ENCODE measurements around the gene PTPRD. TPM values are rescaled to one million over a fixed set of nuclear protein-coding genes. Genes with fewer than 3 reads are reported as not detected.

Gene PTPRD
- total and polyA plus RNA-seq, 9 of the 15 experiments (the other 6 are each of a cell fraction or from before 2014, with no cell fraction given), result 0.11 TPM; not detected in 8

GRCh38 chr9:8706531-8706930 is 1906.3 kb downstream of the PTPRD start (continued):
- TF ChIP-seq ZNF280B (CRISPR knock-in tag; IDR thresholded peaks at IDR 0.05), result no peak
- TF ChIP-seq HNRNPK (IDR thresholded peaks at IDR 0.05; ENCODE audit: low read depth, low read length, poor library complexity, severe bottlenecking), result no peak
- no peak for TF ChIP-seq PTBP1 (IDR thresholded peaks at IDR 0.05; ENCODE audit: low read depth, low read length)
- no peak for TF ChIP-seq NEUROD1 (IDR thresholded peaks at IDR 0.05; ENCODE audit: borderline replicate concordance, low read depth, low read length, partially characterized antibody)

- no peak for FAIRE-seq
- CTCF ChIA-PET (ENCODE audit: low intra/inter-chr PET ratio), result no interaction called here
Measured at GRCh38 chr9:8705861-8706260, 1906.9 kb downstream of the PTPRD start.

More at GRCh38 chr9:8705861-8706260, 1906.9 kb downstream of the PTPRD start:
- no peak overlapping the region for H2AFZ ChIP-seq (ENCODE audit: low read depth, low read length)
- H3K27ac ChIP-seq (ENCODE audit: extremely low read depth, low read depth, low read length), result no peak overlapping the region
- no peaks in the 10 kb centered on the region for H3K9me1 ChIP-seq (ENCODE audit: control insufficient read depth, insufficient read depth, low read length)
- no peaks in the 10 kb centered on the region for H3K4me1 ChIP-seq (replicated peaks in 1 of 2; ENCODE audit: control insufficient read depth in 2 of 2, insufficient read depth in 2 of 2, low read length in 2 of 2)
- H3K9ac ChIP-seq (ENCODE audit: insufficient read depth in 1 of 2, low read depth in 2 of 2, low read length in 2 of 2), result no peak overlapping the region
- TF ChIP-seq EGR1 (conservative IDR thresholded peaks at IDR 0.05), result no peak
- no peak for TF ChIP-seq GABPA (tag; conservative IDR thresholded peaks at IDR 0.05; ENCODE audit: low read depth)
- no peak for TF ChIP-seq ZFP1 (CRISPR knock-in tag; IDR thresholded peaks at IDR 0.05)
- TF ChIP-seq SIN3A (IDR thresholded peaks at IDR 0.05; ENCODE audit: borderline replicate concordance in 2 of 2, control insufficient read depth in 1 of 2, low read depth in 2 of 2, low read length in 2 of 2), result no peak
- TF ChIP-seq TBP (optimal IDR thresholded peaks at IDR 0.05; ENCODE audit: low read depth, low read length), result no peak
- TF ChIP-seq SMAD2 (IDR thresholded peaks at IDR 0.05; ENCODE audit: low read depth, low read length), result no peak
- TF ChIP-seq E2F3 (CRISPR knock-in tag; IDR thresholded peaks at IDR 0.05), result no peak
- TF ChIP-seq ZNF12 (CRISPR knock-in tag; IDR thresholded peaks at IDR 0.05), result no peak
- TF ChIP-seq TRIM24 (IDR thresholded peaks at IDR 0.05), result no peak
- POLR2A ChIA-PET, result no interaction called here
- in situ Hi-C loops (cut with MboI) (no loop called here), intact Hi-C loops (cut with micrococcal nuclease) (no loop called here)
- no peaks in the 10 kb centered on the region for H3K9me3 ChIP-seq (replicated peaks; ENCODE audit: control insufficient read depth, insufficient read depth, low read depth, low read length)
- BruUV-seq (replicated peaks), result no TSS peak
- ATAC-seq (no peak), DNase-seq (ENCODE audit: extremely low read depth in 1 of 4, low spot score in 3 of 4) (no peak)
- no peak overlapping the region for H3K4me3 ChIP-seq
- 0% methylated on average over 4 of the region's 4 CpGs for WGBS (ENCODE audit: insufficient coverage, low coverage, missing lambda C conversion rate)
- no peaks in the 10 kb centered on the region for H4K20me1 ChIP-seq (replicated peaks; ENCODE audit: control insufficient read depth, insufficient read depth, low read length)
- H3K4me2 ChIP-seq (ENCODE audit: insufficient read depth, low read length), result no peak overlapping the region
- no peaks in the 10 kb centered on the region for H3K36me3 ChIP-seq (ENCODE audit: control insufficient read depth, insufficient read depth, low read length)
- H3K27me3 ChIP-seq (ENCODE audit: control insufficient read depth in 2 of 2, insufficient read depth in 2 of 2, low read length in 2 of 2), result no peaks in the 10 kb centered on the region
- H3K79me2 ChIP-seq (ENCODE audit: control insufficient read depth, insufficient read depth, low read length), result no peaks in the 10 kb centered on the region
